Brain microvascular endothelial cell (primary cell): ENCODE data around the gene ZNF260.

Source experiments
- DNase-seq: peaks from one replicate; pipeline ENCODE4 v3.0.0-alpha.2; 2020
- H3K27ac ChIP-seq: fragments of 250-450 bp; sonication (Bioruptor Pico); 2 replicates; pipeline ENCODE4 v1.5.1; 2020; ENCODE audit warnings: mild to moderate bottlenecking, moderate library complexity
- H3K27me3 ChIP-seq: fragments of 250-450 bp; sonication (Bioruptor Pico); replicated peaks from 2 replicates; pipeline ENCODE4 v1.5.1; 2020; ENCODE audit warnings: mild to moderate bottlenecking
- H3K36me3 ChIP-seq: fragments of 250-450 bp; sonication (Bioruptor Pico); replicated peaks from 2 replicates; pipeline ENCODE4 v1.5.1; 2020; ENCODE audit warnings: mild to moderate bottlenecking
- H3K4me3 ChIP-seq: 2 replicates; pipeline ENCODE4 v1.5.1; 2011; ENCODE audit warnings: low read depth, mild to moderate bottlenecking, control low read depth, low read length, moderate library complexity
- CTCF ChIP-seq: IDR thresholded peaks from 2 replicates; pipeline ENCODE4 v1.5.1; 2011; ENCODE audit warnings: low read depth, mild to moderate bottlenecking, moderate library complexity, low read length, control low read depth, inconsistent platforms; ENCODE audit errors: missing control alignments
- in situ Hi-C: cut with HindIII; loops from 2 replicates; pipeline ENCODE4 v1.10.0; 2017; ENCODE audit warnings: low sequenced_read_pairs, low pct_ligation_motif_present

ZNF260 gene

DNA sequence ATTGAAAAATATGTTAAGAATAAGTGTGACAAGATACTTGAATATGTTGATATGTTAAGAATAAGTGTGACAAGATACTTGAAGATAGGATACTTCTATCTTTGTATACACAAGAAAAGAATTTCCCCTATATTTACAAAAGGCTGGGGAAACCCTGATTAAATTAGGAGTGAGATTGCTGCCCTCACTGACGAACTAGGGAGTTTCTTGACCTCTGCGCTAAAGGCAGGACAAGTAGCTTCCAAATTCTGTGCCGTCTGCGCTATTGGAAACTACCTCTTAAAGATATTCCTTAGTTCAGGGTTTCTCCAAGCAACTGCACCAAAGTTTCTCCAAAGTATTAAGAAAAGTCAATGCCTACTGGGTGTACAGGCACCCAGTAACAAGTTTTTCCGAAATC lies 730 bp downstream of the ZNF260 start:
- TF ChIP-seq CTCF, result no peak
- H3K27ac ChIP-seq, result peak overlapping the region; percentile 86
- in situ Hi-C loops, result no loop called here
- no peaks in the 10 kb centered on the region for H3K27me3 ChIP-seq
- peak overlapping the region; percentile 77 for H3K4me3 ChIP-seq
- peaks cover 17% of the 10 kb centered on the region for H3K36me3 ChIP-seq
- no peak for DNase-seq

GRCh38 chr19:36526581-36526980 lies 1.5 kb downstream of the ZNF260 start:
- Histone ChIP-seq H3K27me3 (no peaks in the 10 kb centered on the region), H3K27ac (peak overlapping the region; percentile 18), H3K4me3 (no peak overlapping the region), H3K36me3 (peaks cover 22% of the 10 kb centered on the region)
- in situ Hi-C loops, result no loop called here
- DNase-seq, result no peak
- no peak for TF ChIP-seq CTCF

DNA sequence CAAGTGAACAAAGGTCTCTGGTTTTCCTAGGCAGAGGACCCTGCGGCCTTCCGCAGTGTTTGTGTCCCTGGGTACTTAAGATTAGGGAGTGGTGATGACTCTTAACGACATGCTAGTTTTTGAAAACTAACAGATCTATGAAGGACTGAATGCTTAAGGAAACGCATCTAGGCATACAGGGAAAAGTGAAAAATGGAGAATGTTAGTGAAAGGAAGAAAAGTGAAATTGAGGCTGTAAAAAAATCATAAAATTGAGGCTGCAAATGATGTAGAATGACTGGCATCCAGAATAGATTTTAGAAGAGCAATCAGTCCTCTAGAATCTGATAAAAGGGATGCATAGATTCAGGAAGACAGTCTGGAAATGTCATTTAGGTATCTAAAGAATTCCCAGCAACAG lies 3.5 kb downstream of the ZNF260 start:
- in situ Hi-C loops, result no loop called here
- no peak for DNase-seq
- Histone ChIP-seq H3K27me3 (no peaks in the 10 kb centered on the region), H3K27ac (no peak overlapping the region), H3K4me3 (no peak overlapping the region), H3K36me3 (peaks cover 28% of the 10 kb centered on the region)
- no peak for TF ChIP-seq CTCF

- in situ Hi-C loops, result no loop called here
- TF ChIP-seq CTCF, result no peak
- DNase-seq, result no peak
- H3K36me3 ChIP-seq, result peaks cover 51% of the 10 kb centered on the region
- H3K4me3 ChIP-seq, result no peak overlapping the region
- no peak overlapping the region for H3K27ac ChIP-seq
- H3K27me3 ChIP-seq, result no peaks in the 10 kb centered on the region
Observed at GRCh38 chr19:36514012-36514612, 14.0 kb downstream of the ZNF260 start.

DNA sequence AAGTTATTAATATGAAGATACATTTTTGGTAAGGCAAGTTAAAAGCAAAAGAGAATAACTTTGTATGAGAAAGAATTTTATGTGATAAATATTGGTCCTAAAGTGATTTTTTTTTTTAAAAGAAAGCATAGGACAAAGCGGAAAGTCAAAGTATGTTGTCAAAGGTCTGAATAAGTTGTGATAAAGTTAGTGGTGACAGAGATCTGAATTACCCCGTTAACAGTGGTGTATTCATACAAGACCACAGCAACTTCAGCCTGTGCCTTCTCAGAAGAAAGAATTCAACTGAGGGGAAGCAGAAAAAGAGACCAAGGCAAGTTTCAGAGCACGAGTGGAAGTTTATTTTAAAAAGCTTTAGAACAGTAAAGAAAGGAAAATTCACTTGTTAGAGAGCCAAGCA lies 19.7 kb downstream of the ZNF260 start:
- TF ChIP-seq CTCF, result no peak
- no peak overlapping the region for H3K4me3 ChIP-seq
- peaks cover 2% of the 10 kb centered on the region for H3K36me3 ChIP-seq
- H3K27ac ChIP-seq, result no peak overlapping the region
- in situ Hi-C loops, result no loop called here
- no peaks in the 10 kb centered on the region for H3K27me3 ChIP-seq
- no peak for DNase-seq

DNA sequence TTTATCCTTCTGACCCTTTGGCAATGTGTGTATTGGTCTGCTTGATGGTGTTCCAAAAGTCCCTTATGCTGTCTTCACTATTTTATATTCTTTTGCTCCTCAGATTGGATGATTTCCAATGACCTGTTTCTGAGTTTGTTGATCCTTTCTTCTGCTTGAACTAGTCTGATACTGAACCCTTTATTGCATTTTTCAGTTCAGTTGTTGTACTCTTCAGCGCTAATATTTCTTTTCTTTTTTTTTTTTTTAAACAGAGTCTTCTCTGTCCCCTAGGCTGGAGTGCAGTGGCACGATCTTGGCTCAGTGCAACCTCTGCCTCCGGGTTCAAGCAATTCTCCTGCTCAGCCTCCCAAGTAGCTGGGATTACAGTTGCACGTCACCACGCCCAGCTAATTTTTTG lies 26.1 kb downstream of the ZNF260 start:
- no peak for TF ChIP-seq CTCF
- in situ Hi-C loops, result no loop called here
- Histone ChIP-seq H3K4me3 (no peak overlapping the region), H3K27me3 (no peaks in the 10 kb centered on the region), H3K36me3 (no peaks in the 10 kb centered on the region), H3K27ac (no peak overlapping the region)
- DNase-seq, result no peak
